Measurements from ENCODE around the gene INHA.

The INHA gene

DNA sequence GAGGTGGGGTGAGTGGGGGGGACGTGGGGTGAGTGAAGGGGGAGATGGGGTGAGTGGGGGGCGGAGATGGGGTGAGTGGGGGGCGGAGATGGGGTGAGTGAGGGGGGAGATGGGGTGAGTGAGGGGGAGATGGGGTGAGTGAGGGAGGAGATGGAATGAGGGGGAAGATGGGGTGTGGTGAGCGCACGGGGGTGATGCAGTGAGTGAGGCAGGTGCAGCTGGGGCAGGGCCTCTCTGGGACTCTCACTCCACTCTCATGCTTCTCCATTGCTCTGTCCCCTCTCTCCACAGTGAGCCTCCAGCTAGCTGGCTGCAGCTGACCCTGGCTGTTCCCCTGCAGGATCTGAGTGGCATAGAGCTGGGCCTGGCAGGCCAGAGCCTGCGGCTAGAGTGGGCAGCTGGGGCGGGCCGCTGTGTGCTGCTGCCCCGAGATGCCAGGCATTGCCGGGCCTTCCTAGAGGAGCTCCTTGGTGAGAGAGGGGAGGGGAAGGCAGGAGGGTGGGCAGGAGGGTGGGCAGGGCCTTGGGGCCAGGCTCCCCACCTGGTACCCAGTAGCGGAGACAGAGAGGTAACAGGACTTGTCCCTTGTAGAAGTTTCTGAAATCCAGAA lies 41.5 kb downstream of the INHA start:
- no peak for DNase-seq

DNA sequence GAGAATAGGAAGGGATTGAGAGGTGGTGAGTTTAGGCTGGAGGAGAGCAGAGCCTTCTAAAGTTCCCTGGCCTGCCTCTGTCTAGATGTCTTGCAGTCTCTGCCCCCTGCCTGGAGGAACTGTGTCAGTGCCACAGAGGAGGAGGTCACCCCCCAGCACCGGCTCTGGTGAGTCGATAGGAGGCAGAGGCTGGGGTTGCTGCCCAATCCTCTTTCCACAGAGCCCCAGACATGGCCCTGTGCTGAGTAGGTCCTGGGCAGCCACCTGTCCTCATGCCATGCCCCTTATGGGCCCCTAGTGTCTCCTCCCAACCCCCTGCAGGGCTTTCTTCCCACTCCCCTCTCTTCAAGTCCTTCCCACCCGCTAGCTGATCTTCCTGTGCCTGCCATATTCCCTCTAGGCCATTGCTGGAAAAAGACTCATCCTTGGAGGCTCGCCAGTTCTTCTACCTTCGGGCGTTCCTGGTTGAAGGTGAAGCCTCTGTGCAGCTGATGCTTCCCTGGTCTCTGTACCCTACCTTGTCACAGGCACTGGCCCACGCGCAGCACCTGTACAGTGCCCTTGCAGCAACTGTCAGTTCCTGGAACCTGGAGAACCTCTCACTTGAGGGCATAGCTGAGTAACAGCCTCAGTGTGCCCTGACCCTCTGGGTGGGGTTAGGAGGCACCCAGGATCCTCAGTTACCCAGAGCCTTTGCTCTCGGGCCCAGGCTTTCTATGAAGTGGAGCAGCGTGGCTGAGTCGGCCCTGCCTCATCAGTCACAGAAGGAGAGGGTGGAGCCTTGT lies 42.2 kb downstream of the INHA start:
- no peak for DNase-seq

DNA sequence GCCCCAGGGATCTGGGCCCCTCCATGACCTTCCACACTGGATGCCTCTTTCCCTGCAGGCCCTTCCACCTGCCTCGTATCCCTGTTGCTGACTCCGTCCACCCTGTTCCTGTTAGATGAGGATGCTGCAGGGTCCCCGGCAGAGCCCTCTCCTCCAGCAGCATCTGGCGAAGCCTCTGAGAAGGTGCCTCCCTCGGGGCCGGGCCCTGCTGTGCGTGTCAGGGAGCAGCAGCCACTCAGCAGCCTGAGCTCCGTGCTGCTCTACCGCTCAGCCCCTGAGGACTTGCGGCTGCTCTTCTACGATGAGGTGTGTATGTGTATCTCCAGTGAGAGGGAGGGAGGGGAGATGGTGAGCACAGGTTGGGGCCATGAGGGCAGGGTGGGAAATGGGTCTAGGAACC lies 42.9 kb downstream of the INHA start:
- DNase-seq: no peak

DNA sequence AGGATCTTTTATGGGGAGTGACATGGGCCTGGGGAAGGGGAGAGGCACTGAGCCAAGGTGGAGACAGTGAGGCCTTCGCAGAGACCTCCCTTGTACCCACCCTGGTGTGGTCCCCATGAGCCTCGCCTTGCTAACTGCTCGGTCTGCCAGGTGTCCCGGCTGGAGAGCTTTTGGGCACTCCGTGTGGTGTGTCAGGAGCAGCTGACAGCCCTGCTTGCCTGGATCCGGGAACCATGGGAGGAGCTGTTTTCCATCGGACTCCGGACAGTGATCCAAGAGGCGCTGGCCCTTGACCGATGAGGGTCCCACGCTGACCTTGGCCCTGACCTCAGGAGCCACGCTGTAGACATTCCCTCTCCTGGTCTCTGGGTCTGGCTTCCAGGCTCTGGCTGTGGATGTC lies 43.8 kb downstream of the INHA start:
- no peak for DNase-seq

DNA sequence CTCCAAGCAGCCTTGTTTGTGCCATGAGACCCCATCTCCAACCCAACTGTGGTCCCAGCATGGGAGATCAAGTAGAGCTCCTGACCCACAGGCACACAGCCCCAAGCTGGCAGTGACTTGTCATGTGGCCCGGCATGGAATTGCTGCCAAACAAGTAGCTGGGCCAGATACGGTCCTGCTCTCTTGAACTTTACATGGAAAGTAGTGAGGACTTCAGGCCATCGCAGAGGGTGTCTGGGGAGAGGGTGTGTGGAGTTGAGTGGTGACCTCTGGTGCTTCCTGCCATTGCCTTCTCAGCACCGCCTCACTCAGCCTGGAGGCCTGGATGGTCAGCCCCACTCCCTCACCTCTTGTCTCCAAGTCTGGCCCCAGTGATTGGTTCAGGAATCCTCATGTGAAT lies 44.4 kb downstream of the INHA start:
- no peak for DNase-seq

DNA sequence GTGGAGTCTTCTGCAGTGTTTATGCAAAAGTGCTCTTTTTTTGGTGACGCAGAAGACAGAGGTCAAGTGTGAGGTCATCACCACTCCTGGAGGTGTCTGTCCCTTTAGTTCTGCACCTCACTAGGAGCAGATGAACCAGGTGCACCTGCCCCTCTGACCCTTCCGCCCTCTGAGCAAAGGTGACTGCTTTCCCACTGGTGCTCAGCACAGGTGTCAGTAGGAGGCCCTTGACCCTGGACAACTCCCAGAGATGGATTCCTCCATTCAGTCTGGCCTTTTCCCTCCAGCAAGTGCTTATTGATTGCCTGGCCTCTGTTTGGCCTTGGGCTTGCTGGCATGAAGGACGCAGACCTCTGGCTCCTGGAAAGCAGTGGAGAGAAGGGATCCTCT lies 46.6 kb downstream of the INHA start:
- DNase-seq: no peak

DNA sequence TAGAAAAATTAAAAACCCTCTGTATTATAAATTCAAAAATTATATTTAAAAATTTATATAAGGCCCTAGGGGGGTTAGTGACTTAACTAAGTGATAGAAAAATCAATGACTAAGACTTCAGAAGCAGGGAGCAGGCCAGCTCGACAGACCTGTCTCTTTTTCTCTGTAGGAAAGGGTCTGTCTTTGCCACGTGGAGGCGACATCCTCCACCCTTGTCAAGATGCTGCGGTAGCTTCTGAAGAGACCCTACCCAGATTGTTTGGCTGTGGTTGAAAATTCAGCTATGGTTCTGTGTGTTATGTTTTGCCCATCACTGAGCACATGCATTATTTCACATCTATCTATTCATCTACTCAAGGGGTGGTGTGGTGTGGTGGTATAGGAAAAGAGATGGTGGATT lies 47.1 kb downstream of the INHA start:
- DNase-seq: no peak

DNA sequence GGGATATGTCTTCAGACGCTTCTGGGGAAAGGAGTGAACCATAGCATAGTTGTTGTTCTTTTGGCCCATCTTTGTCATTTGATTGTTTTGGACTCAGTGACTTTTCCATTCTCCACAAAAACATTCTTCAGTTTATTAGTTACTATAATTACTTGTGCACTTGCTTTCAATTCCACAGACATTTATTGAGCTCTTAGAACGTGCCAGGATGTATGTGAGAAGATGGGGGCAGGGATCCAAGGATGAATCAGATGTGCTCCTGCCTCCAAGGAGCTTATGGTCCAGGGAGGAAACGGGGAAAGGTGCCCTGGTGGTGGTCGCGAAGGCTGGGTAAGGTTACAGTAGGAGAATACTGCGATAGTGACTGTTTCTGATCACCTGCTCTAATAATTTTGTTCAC lies 48.4 kb downstream of the INHA start:
- DNase-seq: no peak

DNA sequence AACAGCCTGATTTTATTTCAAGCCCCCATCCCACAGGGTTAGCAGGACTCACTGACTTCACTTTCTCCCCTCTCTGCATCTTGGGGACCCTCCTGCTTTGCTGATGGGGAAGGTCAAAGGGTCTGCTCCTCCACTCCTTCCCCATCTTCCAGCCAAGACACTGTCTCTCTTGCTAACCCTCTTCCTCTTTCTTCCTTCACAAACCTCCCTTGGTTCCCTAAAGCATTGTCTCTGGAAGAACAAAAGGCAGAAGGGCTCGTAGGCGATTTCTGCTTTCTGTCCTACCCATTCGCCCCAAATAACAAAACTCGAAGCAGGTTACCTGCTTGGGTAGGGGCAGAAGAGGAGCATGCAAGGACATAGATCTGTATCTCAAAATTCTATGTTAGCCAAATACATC lies 49.8 kb downstream of the INHA start:
- DNase-seq: no peak

DNA sequence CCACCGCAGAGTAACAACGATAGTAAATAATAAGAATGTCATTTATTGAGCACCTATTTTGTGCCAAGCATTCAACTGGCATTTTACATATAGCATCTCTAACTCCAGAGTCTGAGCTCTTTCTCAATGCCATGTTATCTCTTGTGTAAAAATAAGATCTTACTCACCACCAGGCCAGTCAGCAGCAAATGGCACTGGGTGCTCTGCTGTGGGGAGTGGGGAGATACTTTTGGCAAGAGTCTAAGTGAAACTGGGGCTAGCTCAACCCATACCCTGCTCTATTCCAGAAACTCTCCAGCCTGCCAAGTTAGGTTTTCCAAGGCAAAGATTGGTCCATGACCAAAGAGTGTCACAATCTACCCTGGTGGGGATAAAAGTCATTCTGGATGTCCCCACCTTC lies 50.4 kb downstream of the INHA start:
- DNase-seq: no peak

DNA sequence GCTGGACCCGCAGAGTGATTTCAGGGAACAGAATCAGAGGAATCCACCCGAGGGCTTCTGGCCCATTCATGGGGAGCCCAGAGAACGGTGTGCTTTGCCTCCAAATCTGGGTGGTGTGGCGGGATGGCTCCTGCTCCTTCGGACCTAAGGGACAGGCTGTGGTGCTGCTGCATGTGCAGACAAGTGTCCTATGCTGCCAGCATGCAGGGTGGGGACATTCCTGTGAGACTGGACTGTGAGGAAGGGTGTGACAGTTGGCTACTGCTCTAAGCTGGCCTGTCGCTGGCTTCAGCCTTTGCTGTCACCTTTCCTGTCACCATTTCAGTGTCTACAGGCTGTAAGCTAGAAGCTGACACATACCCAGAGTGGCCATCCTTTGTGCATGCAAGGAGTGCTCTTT lies 52.5 kb downstream of the INHA start:
- no peak for DNase-seq

DNA sequence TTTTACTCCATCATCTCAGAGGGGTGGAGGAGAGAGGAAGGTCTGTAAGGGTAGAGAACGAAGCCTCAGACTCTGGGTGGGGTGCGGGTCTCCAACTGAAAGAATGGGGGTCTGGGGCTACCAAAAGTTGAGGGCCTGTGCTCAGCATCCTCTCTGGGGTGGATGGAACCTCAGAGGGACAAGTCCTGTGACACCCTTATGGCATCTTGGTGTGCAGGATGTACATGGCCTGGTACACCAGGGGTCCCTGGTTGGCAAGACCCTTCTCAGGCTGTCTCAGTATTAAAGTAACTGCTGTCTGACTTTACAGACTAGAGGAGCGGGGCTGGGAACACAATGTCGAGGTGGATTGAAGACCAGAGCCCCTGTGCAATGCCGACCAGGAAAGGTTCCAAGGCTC lies 53.1 kb downstream of the INHA start:
- no peak for DNase-seq
